HG02885 (cell line): Measurements from ENCODE around the gene FNTB.
"Not testable (repeated sequence)": the region's sequence is repeated elsewhere in the genome, so short reads cannot be mapped to it uniquely, and the experiment has no call there.

ENCODE experiments used
- ATAC-seq: cut with Tn5 transposase; IDR thresholded peaks from one replicate; pipeline ENCODE4 v1.9.1; 2021; ENCODE audit warnings: mild to moderate bottlenecking; ENCODE audit not compliant: unreplicated experiment, poor library complexity

The FNTB gene

GRCh38 chr14:65077318-65077717 lies 90.6 kb downstream of the FNTB start:
- no peak for ATAC-seq

- no peak for ATAC-seq
Observed at GRCh38 chr14:65079201-65079600, 92.5 kb downstream of the FNTB start.

GRCh38 chr14:65079768-65080167 lies 93.1 kb downstream of the FNTB start:
- no peak for ATAC-seq

- no peak for ATAC-seq
Observed at GRCh38 chr14:65080960-65081747, 94.5 kb downstream of the FNTB start.

- ATAC-seq: no peak
Observed at GRCh38 chr14:65082930-65083329, 96.2 kb downstream of the FNTB start.

GRCh38 chr14:65084554-65085505 lies 98.1 kb downstream of the FNTB start:
- ATAC-seq: no peak

- not testable (repeated sequence) for ATAC-seq
Observed at GRCh38 chr14:65086686-65087085, 100.0 kb downstream of the FNTB start.

- ATAC-seq: not testable (repeated sequence)
Observed at GRCh38 chr14:65087835-65088234, 101.1 kb downstream of the FNTB start.

- no peak for ATAC-seq
Observed at GRCh38 chr14:65092349-65092748, 105.7 kb downstream of the FNTB start.

GRCh38 chr14:65095633-65096205 lies 109.0 kb downstream of the FNTB start:
- no peak for ATAC-seq

GRCh38 chr14:65096323-65097089 lies 109.8 kb downstream of the FNTB start:
- no peak for ATAC-seq

GRCh38 chr14:65098586-65098985 lies 111.9 kb downstream of the FNTB start:
- ATAC-seq: no peak

- no peak for ATAC-seq
Observed at GRCh38 chr14:65100922-65101541, 114.3 kb downstream of the FNTB start.

GRCh38 chr14:65101631-65102440 lies 115.1 kb downstream of the FNTB start:
- no peak for ATAC-seq

- ATAC-seq: peak; percentile 89
Observed at GRCh38 chr14:65102441-65103149, 115.9 kb downstream of the FNTB start, which contains the start of gene MAX. MAX (minus strand) TSS chr14:65102517; CDS start chr14:65102339, 178 bp downstream.

GRCh38 chr14:65103150-65103760 lies 116.6 kb downstream of the FNTB start:
- ATAC-seq: no peak

- no peak for ATAC-seq
Observed at GRCh38 chr14:65104791-65105190, 118.1 kb downstream of the FNTB start.

GRCh38 chr14:65106316-65106715 lies 119.6 kb downstream of the FNTB start:
- no peak for ATAC-seq
